ENCODE measurements around the gene BBX.
A peak's percentile ranks its signal among the peaks of the same experiment; 100 is the strongest.

The BBX gene

DNA sequence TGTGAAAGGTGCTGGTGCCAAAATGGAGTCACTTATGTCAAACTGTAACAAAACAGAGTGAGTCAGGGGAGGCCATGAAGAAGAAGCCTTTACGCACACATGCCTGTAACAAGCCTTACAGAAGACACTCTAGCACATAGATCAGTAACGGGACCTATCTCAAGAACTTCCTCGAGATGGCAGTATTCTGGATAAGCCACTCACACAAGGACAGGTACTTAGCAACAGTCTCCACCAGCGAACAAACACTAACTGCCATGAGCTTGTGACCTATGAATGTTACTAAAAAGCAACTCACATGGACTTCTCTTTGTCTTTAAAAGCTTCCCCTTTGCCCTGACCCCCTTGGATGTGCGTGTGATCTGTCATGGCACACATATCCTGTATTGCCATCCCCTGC lies 332.9 kb downstream of the BBX start:
- DNase-seq, result peak; percentile 77

DNA sequence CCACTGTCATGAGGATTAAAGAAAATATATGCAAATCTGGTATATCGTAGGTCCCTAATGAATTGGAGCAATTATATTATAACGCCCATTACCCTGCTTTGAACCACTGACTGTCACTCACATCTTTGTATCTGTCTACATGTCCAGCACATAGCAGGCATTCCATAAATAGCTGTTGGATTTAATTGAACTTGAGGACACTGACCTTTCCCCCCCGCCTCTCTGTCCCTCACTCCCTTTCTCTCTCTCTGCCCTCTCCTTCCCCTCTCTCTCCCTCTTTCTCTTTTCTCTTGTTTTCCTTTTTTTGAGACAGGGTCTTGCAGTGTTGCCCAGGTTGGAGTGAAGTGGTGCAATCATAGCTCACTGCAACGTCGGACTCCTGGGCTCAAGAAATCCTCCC lies 335.1 kb downstream of the BBX start:
- DNase-seq, result no peak

DNA sequence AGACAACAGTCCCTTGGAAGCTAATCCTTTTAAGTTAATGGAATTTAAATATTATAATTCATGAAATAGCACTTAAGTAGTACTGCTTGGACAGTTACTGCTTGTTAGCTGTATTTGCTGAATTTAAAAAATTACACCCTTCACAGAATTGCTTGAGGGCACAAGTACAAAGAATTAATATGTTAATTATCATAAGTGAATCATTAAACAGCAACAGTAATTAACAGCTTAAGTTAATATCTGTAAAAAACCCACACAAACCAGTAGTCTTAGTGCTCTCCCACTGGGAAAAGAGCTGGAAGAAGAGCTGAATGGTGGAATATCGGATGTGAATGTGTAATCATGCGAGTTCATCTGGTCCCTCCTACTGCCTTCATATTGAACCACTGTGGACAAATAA lies 336.1 kb downstream of the BBX start:
- no peak for DNase-seq

Data from DMS53 (cell line).